ENCODE data around the gene MED12L. TPM values are rescaled to one million over a fixed set of nuclear protein-coding genes. Genes with fewer than 3 reads are reported as not detected.

The MED12L gene
- total RNA-seq, 1 donor, result 2.2 TPM

DNA sequence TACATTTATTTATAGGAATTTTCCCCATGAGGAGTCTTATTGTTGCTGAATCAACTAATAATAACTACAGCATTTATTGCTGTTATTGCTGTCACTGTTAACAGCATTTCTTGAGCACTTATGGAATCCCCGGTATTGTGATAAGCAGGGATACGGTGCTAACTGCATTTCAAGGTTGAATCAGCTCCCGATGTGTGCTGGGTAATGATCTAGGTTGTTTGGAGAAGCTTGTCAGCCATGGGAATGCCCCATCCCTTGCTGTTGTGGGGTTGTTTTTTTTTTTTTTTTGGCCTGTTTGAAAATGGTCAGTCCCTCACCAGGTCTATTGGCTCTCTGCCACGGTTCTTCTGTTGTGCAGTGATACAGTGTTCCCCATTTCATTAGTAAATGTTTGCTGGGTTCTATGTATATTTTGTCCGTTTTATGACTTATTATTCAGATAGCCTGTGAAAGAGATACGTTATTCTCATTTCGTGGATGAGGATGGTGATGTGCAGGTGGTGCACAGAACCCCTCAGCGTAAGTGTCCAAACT, 48.5 kb downstream of the MED12L start:
- Histone ChIP-seq H3K4me1 (ENCODE audit: insufficient read depth, low read length) (no peaks in the 10 kb centered on the region), H3K4me2 (ENCODE audit: insufficient read depth, low read length) (no peak overlapping the region), H3K4me3 (ENCODE audit: insufficient read depth, low read length) (no peak overlapping the region), H2AFZ (ENCODE audit: low read length) (no peak overlapping the region), H3K27ac (ENCODE audit: low read depth, low read length) (no peak overlapping the region), H4K20me1 (ENCODE audit: insufficient read depth, low read length) (no peaks in the 10 kb centered on the region), H3K36me3 (ENCODE audit: insufficient read depth, low read length) (no peaks in the 10 kb centered on the region), H3K27me3 (ENCODE audit: insufficient read depth, low read length) (peaks cover 10% of the 10 kb centered on the region), H3K9me3 (ENCODE audit: low read depth, low read length) (no peaks in the 10 kb centered on the region), H3K79me2 (ENCODE audit: insufficient read depth, low read length) (no peaks in the 10 kb centered on the region)
- TF ChIP-seq, protein P1, sequence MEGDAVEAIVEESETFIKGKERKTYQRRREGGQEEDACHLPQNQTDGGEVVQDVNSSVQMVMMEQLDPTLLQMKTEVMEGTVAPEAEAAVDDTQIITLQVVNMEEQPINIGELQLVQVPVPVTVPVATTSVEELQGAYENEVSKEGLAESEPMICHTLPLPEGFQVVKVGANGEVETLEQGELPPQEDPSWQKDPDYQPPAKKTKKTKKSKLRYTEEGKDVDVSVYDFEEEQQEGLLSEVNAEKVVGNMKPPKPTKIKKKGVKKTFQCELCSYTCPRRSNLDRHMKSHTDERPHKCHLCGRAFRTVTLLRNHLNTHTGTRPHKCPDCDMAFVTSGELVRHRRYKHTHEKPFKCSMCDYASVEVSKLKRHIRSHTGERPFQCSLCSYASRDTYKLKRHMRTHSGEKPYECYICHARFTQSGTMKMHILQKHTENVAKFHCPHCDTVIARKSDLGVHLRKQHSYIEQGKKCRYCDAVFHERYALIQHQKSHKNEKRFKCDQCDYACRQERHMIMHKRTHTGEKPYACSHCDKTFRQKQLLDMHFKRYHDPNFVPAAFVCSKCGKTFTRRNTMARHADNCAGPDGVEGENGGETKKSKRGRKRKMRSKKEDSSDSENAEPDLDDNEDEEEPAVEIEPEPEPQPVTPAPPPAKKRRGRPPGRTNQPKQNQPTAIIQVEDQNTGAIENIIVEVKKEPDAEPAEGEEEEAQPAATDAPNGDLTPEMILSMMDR (IDR thresholded peaks at IDR 0.05; ENCODE audit: extremely low read depth, low read depth, low read length), result no peak
- DNase-seq (ENCODE audit: insufficient read length, low spot score, missing footprints), result peak; percentile 22

DNA sequence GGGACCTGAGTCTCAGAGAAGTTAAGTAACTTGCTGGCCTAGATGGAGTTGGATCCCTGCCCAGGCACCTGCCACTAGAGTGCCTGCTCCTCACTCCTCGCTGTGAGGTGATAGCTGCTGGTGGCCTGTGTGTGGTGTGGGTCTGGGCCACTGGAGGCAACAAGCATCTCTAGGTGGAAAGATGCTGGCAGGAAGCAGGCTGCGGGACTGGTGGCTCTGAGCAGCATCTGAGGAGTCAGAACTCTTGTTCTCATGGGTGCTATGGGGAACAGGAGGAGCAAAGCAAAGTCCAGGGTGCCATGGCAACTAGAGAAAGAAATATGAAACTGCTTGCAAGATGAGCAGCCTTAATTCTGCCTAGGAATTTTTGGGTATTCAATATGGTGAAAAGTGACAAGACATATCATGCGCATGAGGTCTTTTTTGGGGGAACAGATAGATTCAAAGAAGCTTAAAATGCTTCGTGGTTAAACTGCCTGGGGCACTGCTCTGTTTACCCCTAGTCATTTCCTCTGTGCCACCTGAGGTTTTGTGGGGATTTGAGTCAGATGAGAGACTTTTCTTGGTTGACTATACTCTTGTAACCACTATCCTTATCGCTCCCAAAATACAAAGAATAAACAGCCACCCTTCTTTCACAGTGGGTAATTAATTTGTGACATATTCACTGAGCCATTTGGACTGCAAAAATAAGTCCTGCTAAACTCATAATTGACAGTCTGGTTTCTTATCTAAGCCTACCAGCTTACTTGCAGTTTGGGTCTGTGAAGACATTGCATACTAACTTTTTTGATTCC, 50.3 kb downstream of the MED12L start:
- Histone ChIP-seq H3K4me3 (ENCODE audit: insufficient read depth, low read length) (no peak overlapping the region), H3K9me3 (ENCODE audit: low read depth, low read length) (no peaks in the 10 kb centered on the region), H3K36me3 (ENCODE audit: insufficient read depth, low read length) (no peaks in the 10 kb centered on the region), H3K27ac (ENCODE audit: low read depth, low read length) (no peak overlapping the region), H3K4me2 (ENCODE audit: insufficient read depth, low read length) (no peak overlapping the region), H3K27me3 (ENCODE audit: insufficient read depth, low read length) (peaks cover 10% of the 10 kb centered on the region), H3K79me2 (ENCODE audit: insufficient read depth, low read length) (no peaks in the 10 kb centered on the region), H3K4me1 (ENCODE audit: insufficient read depth, low read length) (no peaks in the 10 kb centered on the region), H4K20me1 (ENCODE audit: insufficient read depth, low read length) (no peaks in the 10 kb centered on the region), H2AFZ (ENCODE audit: low read length) (no peak overlapping the region)
- DNase-seq (ENCODE audit: insufficient read length, low spot score, missing footprints), result no peak
- TF ChIP-seq, protein P1 (IDR thresholded peaks at IDR 0.05; ENCODE audit: extremely low read depth, low read depth, low read length), result no peak

DNA sequence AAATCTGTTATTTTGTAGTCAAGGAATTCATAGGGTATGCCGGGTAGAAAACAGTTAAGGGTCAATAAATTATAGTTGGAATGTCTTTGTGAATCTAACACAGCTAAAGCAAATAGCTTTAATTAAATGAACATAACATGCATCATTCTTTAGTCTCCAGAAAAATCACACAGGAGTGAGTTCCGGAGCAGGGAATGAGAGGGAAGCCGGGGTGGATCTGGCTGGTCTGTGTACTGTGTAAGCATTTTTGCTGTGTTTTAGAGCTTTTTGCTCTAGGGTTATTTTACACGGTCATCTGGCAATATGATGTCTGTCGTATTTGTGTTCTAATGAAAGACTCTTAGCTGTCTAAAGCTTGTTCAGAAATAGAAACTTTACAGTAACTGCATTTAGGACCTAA, 57.5 kb downstream of the MED12L start:
- H3K4me3 ChIP-seq (ENCODE audit: insufficient read depth, low read length), result no peak overlapping the region

DNA sequence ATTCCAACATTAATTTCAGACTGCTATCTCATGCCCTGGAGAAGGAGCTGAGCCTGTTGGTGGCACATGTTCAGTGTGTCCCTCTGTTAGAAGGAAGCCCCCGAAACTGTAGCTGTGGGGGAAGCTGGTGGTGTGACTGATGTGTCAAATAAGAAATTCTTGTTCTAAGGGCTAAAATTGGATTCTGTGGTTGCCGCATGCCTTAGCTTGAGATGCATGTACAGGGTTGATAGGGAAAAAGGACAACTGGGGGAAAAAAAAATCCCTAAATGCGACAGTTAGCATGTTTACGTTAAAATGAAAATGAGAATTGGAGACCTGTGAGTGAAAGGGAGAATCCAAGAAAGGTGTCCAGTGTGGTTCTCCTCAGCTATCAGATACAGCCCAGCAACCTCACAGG, 58.6 kb downstream of the MED12L start:
- no peaks in the 10 kb centered on the region for H3K9me3 ChIP-seq (ENCODE audit: low read depth, low read length)

More for the DNA sequence above, 57.5 kb downstream of the MED12L start:
- H3K27me3 ChIP-seq (ENCODE audit: insufficient read depth, low read length), result peaks cover 34% of the 10 kb centered on the region
- peaks cover 10% of the 10 kb centered on the region for H3K4me1 ChIP-seq (ENCODE audit: insufficient read depth, low read length)
- no peak for DNase-seq (ENCODE audit: insufficient read length, low spot score, missing footprints)
- no peaks in the 10 kb centered on the region for H3K9me3 ChIP-seq (ENCODE audit: low read depth, low read length)
- no peaks in the 10 kb centered on the region for H3K36me3 ChIP-seq (ENCODE audit: insufficient read depth, low read length)
- no peak overlapping the region for H3K27ac ChIP-seq (ENCODE audit: low read depth, low read length)
- H3K4me2 ChIP-seq (ENCODE audit: insufficient read depth, low read length), result no peak overlapping the region
- H4K20me1 ChIP-seq (ENCODE audit: insufficient read depth, low read length), result no peaks in the 10 kb centered on the region
- no peaks in the 10 kb centered on the region for H3K79me2 ChIP-seq (ENCODE audit: insufficient read depth, low read length)
- H2AFZ ChIP-seq (ENCODE audit: low read length), result no peak overlapping the region
- TF ChIP-seq, protein P1 (IDR thresholded peaks at IDR 0.05; ENCODE audit: extremely low read depth, low read depth, low read length), result no peak

More for the DNA sequence above, 58.6 kb downstream of the MED12L start:
- Histone ChIP-seq H4K20me1 (ENCODE audit: insufficient read depth, low read length) (no peaks in the 10 kb centered on the region), H2AFZ (ENCODE audit: low read length) (no peak overlapping the region), H3K4me3 (ENCODE audit: insufficient read depth, low read length) (no peak overlapping the region), H3K79me2 (ENCODE audit: insufficient read depth, low read length) (no peaks in the 10 kb centered on the region), H3K4me1 (ENCODE audit: insufficient read depth, low read length) (peaks cover 10% of the 10 kb centered on the region), H3K27ac (ENCODE audit: low read depth, low read length) (no peak overlapping the region), H3K36me3 (ENCODE audit: insufficient read depth, low read length) (no peaks in the 10 kb centered on the region), H3K27me3 (ENCODE audit: insufficient read depth, low read length) (peaks cover 39% of the 10 kb centered on the region), H3K4me2 (ENCODE audit: insufficient read depth, low read length) (no peak overlapping the region)
- TF ChIP-seq, protein P1 (IDR thresholded peaks at IDR 0.05; ENCODE audit: extremely low read depth, low read depth, low read length), result no peak
- no peak for DNase-seq (ENCODE audit: insufficient read length, low spot score, missing footprints)
